Stimulated activated naive CD4-positive, alpha-beta T cell (primary cell): ENCODE data around the gene FABP6.
"Not testable (repeated sequence)": the region's sequence is repeated elsewhere in the genome, so short reads cannot be mapped to it uniquely, and the experiment has no call there.

ENCODE experiments used
- DNase-seq, 6 experiments: peaks; one replicate each; lab custom pipeline; 2025; lab: John Stamatoyannopoulos, UW

FABP6 gene, protein sequence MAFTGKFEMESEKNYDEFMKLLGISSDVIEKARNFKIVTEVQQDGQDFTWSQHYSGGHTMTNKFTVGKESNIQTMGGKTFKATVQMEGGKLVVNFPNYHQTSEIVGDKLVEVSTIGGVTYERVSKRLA

DNA sequence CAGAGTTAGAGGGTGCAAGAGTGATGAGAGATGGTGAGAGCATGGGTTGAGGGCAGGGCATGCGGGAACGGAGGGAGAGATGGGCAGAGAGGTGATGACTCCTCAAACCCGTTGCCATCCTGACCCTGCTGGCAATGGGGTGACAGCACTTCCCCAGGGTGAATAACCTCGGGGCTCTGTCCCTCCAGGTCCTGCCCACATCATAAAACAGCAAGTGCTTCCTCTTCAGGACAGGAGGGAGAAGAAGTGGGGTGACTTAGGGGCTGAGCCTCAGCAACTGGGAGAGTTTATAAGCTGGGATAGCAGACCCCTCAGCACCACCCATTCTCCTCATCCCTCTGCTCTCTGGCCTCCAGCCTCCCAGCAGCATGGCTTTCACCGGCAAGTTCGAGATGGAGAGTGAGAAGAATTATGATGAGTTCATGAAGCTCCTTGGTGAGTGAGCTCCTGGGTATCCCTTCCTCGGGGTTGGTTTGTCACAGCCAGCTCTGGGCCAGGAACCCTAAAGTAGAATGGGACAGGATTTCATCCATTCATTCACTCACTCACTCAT lies at the start of gene FABP6:
TSS of gene FABP6 (plus strand) at position 317 of the 553 bp plus-strand sequence. CDS start at position 369, 52 bp downstream.
- DNase-seq, result no peak

DNA sequence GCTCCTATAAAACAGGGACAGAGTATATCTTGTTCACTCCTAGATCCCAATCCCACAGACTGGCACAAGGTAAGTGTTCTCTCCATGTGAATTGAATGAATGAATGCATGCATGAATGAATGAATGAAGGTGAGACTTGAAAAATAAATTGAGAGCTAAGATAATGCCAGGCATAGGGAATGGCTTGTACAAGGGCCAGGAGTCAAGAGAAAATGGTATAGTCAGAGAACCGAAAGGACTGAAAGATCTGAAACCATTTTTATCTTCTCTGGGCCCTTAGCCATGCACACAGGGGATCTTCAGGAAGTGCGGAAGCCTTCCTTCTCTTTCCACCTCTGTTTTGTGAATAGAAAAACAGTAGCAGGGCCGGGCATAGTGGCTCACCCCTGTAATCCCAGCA lies 48.4 kb upstream of the FABP6 start:
- DNase-seq, result no peak

DNA sequence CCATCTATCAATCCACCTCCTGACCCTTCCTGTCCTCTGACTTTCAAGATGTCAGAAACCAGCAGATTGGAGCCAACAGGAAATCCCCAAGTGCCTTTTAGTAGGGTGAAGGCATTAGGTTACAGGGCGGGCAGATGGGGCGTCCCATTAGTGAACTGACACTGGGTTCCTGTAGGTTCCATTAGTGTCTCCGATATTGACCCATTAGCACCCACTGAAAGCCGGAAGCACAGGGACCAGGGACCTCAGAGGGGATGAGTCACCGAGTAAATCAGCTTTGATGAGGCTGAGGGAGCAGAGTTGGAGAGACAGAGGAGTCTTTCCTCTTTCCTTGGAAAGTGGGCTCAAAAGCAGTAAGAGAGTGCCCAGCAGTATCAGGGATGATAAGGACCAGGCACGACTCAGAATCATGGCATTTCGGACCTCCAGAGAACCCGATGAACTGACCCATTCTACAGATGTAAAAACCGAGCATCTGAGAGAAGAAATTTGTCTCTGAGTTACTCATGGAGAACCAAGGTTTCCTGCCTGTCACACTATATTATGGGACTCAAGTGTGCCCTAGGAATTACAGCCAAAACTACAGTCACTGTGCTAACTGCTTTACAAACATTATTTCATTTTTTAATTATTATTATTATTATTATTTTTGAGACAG lies 47.2 kb upstream of the FABP6 start:
- no peak for DNase-seq

DNA sequence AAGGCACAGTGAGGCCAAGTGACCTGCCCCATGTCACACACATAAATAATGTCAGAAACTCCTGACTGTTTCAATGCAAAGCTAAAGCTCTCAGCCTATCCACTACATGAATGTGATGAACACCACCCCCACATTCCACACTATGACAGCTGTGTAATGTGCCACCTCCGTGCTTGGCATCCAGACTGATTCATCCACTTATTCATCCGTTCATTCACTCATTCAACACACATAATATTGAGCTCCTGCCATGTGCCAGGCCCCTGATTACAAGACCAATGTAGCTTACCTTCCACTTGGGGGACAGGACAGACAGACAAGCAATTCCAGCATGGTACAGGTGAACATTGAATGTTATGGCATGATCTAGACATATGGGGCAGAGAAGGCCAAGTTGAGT lies 46.2 kb upstream of the FABP6 start:
- DNase-seq, result no peak

DNA sequence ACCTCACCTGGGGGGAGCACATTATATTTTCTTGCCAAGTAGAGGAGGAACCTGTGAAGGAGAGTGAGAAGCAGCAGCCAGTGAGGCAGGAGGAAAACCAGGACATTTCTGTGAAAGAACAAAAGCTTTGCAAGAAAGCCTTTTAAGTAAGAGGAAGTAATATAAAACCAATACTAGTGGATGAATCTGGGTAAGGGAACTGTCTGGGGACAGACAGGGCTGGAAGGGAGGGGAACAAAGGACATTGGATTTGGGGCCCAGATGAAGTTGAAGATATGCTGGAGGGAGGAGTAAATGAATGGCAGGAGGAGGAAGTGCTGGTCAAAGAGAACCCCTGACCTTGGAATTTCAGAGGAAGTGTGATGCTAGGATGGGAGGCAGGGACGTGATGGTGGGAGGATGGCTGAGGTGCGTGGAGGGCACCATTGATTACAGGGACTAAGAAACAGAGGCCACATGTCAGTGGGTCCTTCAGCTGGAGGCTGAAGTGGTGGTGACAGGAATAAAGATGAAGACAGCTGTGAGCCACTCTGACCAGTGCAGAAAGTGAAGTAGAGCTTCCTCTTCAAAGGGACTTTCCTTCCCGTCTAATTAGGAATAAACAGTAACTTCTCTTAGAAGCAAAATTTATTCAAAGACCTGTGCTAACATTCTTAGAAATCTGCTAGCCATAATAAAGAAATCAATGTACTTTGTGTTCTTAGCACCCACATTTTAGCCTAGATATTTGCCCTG lies 43.5 kb upstream of the FABP6 start:
- no peak for DNase-seq

DNA sequence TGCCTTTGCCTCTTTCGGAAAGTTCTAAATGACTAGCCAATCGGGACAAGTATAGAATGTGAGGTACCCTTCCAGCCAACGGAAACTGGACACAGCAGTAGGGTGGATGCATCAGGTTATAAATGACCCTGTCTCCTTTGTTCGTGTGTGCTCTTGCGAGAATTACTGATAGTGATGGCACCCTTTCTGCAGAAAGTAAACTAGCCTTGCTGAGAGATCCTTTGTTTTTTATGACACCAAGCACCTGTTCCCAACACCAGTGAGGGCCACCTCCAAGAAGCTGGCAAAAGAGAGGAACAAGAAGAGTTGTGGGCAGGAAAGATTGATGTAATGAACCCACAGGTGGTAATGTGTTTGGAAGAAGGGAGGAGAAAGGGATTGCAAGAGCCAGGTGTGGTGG lies 42.8 kb upstream of the FABP6 start:
- DNase-seq, result no peak

DNA sequence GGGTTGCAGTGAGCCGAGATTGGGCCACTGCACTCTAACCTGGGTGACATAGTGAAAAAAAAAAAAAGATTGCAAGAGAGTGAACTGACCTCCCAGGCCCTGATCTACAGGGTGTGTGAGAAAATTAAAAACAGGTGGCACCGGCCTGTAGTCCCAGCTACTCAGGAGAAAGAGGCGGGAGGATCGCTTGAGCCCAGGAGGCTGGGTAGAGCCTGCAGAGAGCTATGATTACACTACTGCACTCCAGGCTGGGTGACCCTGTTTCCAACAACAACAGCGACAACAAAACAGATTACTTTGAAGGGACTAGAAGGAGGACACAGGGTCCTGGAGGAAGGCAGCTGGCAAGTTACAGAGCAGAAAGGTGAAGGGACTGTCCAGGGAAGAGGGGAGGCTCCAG lies 42.2 kb upstream of the FABP6 start:
- no peak for DNase-seq

DNA sequence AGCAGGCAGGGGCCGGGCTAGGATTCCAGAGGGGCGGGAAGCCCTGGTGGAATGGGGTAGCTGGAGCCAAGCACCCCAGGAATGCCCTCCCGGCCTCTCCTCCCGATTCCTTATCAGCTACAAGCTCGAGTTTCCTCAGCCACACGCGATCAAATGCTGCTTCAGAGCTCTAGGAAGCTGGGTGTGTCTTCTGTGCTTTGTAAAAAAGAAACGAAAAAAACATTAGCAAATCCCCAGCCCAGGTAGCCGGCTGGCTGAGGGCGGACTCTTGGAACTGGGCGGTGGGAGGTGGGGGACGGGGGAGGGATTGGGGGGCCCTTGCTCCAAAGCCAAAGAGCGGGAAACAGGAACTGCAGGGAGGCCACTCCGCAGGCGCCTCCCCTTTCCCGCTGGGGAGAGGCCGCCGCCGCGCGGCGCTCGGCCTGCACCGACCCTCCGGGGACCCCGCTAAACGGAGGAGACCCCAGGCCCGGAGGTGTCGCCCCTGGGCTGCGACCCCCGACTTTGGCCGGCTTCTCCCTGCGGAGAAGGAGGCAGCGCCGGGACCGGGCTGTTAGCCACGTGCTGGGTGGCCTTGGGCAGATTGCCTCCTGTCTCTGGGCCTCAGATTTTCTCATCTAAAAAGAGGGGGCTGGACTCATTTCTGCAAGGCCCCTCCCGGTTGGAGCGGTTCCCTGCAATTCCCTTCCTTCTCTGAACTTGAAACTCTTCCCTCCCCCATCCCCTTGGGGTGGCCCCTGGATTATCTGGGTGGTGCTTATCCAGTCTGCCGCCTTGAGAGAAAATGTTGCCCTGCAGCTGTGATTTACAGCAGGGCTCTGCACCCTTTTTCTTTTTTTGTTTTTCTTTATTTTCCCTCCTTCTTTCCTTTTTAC lies 40.9 kb upstream of the FABP6 start:
- no peak for DNase-seq

DNA sequence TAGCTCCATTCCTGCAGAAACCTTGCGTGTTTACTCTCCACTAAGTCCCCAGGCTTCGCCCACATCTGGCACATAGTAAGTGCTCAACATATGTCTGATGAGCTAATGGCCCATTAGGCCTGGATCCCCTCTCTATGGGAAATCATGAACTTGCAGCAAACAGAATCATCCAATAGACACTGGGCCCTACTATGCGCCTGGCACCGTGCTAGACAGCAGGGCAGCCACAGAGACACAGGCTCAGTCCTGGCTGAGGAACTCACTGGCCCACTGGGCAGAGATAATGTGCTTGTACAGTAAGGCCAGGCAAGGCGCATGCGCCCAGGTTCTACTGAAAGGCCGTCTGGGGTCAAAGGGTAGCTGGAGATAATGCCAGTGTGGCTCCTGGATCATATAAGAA lies 36.9 kb upstream of the FABP6 start:
- no peak for DNase-seq

DNA sequence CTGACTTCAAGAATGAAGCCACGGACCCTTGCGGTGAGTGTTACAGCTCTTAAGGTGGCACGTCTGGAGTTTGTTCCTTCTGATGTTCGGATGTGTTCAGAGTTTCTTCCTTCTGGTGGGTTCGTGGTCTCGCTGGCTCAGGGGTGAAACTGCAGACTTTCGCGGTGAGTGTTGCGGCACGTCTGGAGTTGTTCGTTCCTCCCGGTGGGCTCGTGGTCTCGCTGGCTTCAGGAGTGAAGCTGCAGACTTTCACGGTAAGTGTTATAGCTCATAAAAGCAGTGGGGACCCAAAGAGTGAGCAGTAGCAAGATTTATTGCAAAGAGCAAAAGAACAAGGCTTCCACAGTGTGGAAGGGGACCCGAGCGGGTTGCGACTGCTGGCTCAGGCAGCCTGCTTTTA lies 36.2 kb upstream of the FABP6 start:
- not testable (repeated sequence) for DNase-seq

DNA sequence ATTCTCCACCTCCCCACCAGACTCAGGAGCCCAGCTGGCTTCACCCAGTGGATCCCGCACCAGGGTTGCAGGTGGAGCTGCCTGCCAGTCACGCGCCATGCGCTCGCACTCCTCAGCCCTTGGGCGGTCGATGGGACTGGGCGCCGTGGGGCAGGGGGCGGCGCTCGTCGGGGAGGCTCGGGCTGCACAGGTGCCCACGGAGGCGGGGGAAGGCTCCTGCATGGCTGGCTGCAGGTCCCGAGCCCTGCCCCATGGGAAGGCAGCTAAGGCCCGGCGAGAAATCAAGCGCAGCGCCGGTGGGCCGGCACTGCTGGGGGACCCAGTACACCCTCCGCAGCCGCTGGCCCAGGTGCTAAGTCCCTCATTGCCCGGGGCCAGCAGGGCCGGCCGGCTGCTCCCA lies 35.5 kb upstream of the FABP6 start:
- not testable (repeated sequence) for DNase-seq

DNA sequence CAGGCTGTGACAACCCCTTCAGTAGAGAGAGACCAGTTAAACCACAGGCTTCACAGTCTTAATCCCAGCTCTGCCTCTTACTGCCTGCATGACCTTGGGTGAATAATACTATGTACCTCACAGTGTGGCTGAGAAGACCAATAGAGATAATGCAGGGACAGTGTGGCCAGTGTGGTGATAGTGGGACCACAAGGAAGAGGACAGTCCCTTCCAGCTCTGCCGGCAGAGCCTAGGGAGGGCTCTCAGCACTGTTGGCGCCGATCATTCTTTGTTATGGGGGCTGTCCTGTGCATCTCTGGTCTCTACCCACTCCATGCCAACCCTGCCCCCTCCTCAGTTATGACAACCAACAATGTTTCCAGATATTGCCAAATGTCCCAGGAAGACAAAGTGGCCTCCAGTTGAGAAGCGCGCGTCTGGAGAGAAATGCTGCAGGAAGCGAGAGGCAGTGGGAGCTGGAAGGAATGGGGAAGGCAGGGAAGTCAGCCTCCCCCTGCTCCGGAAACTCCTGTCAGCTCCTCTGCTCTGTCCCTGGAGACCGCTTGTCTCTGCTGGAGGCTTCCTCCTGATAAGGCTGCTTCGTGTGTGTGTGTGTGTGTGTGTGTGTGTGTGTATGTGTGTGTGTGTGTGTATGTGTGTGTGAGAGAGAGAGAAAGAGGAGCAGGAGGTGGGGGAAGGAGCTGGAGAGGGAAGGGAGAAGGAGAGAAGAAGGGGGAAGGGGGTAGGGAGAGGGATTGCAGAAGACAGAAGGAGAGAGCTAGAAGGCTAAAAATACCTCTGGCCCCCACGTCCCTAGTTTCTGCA lies 31.8 kb upstream of the FABP6 start:
- DNase-seq, result no peak

DNA sequence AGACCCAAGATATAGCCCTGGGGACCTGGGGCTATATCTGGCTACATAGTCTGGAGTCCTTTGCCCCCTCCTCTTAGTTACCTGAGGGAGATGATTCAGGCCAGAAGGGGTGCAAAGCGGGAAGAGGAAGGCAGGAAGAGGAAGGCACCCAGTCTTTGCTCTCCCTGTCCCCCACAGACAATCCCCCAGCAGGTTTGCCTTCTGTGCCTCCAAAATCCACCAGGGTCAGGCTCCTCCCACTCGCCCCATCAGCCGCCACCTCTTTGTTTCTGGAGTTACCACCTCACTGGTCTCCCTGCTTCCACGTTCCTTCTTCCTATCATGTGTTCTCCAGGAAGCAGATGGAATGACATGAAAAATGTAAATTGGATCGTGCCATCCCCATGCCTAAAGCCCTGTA lies 31.2 kb upstream of the FABP6 start:
- DNase-seq, result no peak

DNA sequence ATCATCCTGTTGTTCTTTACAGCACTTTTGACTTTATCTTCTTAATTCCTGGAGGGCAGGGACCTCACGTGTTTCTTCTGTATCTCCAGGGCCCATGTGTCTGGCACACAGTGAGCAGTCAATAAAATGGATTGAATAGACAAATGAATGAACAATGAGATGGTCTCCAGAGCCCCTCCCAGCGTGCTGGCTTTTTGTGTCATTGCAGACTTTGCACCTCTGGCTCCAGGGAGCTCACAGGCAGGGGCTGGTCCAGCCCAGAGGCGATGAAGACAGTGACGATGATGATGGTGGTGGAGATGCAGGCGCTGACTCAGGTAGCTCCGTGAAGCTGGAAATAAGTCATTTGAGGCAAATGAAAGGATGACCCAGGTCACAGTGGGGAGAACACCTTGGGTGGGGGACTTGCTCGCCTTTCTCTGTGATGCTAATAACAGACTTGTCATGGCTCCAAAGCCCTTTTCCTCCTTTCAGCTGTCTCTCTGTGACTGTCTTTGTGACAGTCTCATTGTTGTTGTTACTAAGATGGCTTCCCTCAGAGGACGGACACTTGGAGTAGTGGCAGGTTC lies 30.4 kb upstream of the FABP6 start:
- DNase-seq, result peak in 1 of 6 experiments; percentile 7

DNA sequence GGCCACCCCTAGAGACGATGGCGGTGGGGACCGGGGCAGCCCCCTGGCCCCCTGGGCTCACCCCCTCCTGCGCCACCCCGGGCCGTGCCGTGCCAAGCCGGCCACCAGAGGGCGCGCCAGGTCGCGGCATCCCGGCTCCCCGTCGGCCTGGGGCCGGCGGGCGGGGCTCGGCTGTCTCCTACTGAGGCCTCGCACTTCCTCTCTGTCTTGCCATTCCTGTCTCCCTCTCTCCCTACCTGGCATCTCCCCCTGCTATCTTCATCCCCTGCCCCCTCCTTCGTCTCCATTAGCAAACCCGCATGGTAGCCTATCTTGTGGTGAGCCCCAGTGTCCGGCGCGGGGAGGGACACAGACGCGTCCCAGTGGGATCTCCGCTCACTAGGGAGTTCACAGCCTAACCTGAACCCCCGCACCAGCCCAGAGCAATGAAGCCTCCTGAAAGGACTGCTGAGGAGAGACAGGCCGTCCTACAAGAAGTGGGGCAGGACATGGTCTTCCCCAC lies 29.8 kb upstream of the FABP6 start:
- DNase-seq, result peak; percentile 26 to 75 (median 46)

DNA sequence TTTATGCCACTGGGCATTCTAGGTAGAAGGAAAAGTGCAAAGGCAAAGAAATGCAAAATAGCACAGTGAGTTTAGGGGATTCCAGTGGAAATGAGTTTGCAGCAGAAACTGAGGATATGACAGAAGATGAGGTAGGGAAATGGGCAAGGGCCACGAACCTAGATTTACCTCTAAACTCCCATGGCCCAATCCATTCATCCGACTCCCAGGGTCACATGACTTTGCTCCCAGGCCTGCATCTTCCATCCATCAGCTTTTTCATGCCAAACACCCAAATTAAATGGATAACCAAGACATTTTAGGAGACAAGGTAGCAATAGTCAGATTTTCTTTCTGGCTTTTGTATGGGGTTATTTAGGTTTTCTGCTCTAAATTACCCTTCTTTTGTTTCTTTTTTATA lies 22.2 kb upstream of the FABP6 start:
- no peak for DNase-seq

DNA sequence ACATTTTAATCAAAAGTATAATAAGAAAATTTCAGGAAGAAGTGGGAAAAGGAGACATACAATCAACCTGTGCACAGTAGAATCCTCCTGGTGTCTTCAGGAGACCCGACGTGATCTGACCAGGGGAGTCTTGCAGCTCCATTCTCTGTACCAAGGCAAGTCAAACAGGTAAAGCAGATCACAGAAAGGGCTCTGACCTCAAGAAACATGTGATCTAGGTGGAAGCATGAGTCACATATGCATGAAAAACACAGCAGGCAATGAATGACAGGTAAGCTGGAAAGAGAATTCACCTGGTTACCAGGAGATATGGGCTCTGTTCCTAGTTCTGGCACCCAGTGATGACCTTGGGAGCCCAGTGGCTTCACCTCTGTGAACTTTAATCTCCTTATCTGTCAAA lies 19.4 kb upstream of the FABP6 start:
- DNase-seq, result no peak

DNA sequence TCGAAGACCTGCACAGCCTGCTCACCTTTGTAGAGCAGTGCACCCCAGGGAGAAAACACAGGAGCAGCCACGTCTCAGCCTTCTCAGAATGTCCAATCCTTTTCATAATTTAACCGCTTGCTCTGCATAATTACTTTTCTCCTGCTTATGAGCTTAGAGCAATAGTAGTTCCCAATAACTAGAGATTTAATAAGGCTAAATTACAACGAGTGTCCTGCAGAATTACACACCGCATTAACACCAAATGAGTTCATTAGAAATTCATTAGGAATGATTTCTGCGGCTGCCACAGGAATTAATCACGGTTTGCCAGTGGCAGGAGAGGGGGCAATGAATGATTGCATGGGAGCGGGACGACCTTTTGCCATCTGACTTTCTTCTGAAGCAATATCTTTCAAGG lies 18.7 kb upstream of the FABP6 start:
- DNase-seq, result no peak

DNA sequence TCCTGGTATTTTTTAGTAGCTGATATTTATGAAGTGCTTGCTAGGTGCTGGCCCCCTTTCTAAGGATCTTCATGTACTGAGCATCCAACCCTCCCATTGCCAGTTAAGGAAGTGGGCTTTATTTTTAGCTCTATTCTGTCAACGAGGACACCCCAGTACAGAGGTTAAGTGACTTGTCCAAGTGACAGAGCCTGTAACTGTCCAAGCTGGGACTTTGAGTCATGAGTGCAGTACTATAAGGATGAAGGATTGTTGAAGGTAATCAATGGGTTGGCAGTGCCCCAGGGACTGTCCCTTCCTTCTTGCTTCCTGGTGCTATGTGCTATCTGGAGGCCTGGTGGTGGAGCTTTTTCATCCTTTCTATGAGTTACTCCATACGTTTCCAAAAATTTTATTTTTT lies 18.0 kb upstream of the FABP6 start:
- no peak for DNase-seq

DNA sequence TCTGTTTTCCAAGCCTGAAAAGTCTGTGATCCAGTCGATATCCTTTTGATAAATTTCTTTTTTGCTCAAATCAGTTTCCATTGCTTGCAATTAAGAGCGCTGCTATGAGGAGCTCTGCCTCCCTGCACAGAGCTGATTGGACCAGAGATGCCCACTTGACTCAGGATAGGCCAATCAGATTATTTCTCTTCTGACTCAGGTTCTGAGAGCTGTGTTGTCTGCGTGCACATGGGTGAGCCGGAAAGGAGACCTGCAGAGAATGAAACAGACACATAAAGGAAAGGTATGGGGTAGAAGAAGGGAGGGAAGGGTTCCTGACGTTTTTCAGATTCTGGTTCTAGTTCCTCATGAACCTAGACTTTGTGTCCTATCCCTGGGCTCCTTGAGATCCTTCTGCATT lies 15.8 kb upstream of the FABP6 start:
- DNase-seq, result no peak

DNA sequence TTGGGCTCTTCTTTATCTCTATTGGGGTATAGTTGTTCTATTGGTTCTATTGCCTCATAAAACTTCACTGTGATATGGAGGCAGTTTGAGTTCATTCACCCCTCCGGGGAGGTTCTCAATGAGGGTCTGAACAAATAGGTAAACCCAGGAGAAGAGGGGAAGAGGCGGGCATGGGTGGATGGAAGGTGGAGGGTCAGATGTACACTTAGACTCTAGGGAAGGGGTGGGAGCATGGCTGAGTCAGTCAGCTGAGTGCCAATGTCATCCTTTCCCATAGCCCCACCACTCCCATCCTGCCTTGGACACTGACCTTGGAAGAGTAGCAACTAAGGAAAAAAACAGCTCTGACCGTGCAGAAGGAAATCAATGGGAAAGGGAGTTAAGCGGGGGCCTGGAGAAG lies 9.9 kb upstream of the FABP6 start:
- no peak for DNase-seq
